Neural cell (in vitro differentiated cells): ENCODE data around the gene DDX47.

Experiments
- CTCF ChIP-seq: fragments of 450-650 bp; IDR thresholded peaks from 2 replicates; pipeline ENCODE4 v1.5.1; 2014; ENCODE audit warnings: antibody characterized with exemption, mild to moderate bottlenecking, moderate library complexity; ENCODE audit not compliant: poor library complexity, severe bottlenecking
- EP300 ChIP-seq: fragments of 450-650 bp; conservative IDR thresholded peaks from 2 replicates; pipeline ENCODE4 v1.6.1; 2014; ENCODE audit warnings: antibody characterized with exemption, mild to moderate bottlenecking, moderate library complexity; ENCODE audit not compliant: poor library complexity, severe bottlenecking
- EZH2 ChIP-seq: fragments of 200-600, 300-800 bp; shearing (Covaris generic), sonication (generic); IDR thresholded peaks from 2 replicates; pipeline ENCODE4 v1.6.1; 2014; ENCODE audit warnings: antibody characterized with exemption, low read length, borderline replicate concordance, mild to moderate bottlenecking; ENCODE audit not compliant: insufficient read depth, poor library complexity, severe bottlenecking
- POLR2AphosphoS5 ChIP-seq: IDR thresholded peaks from 2 replicates; pipeline ENCODE4 v1.6.1; 2012
- TAF1 ChIP-seq: IDR thresholded peaks from 2 replicates; pipeline ENCODE4 v1.6.1; 2012; ENCODE audit warnings: low read depth

- TF ChIP-seq CTCF = no peak
- no peak for TF ChIP-seq POLR2AphosphoS5
- no peak for TF ChIP-seq EZH2
- TF ChIP-seq TAF1 = no peak
- no peak for TF ChIP-seq EP300
Measured at GRCh38 chr12:12764824-12765223, 48.3 kb upstream of the DDX47 start.
